NCI-H1092 treated with DMSO at 0.1 percent for 48 hours (cell line): ENCODE data around the gene MAB21L3.

ENCODE experiments used
- DNase-seq: peaks from one replicate; lab custom pipeline; 2025; lab: John Stamatoyannopoulos, UW

MAB21L3 gene

DNA sequence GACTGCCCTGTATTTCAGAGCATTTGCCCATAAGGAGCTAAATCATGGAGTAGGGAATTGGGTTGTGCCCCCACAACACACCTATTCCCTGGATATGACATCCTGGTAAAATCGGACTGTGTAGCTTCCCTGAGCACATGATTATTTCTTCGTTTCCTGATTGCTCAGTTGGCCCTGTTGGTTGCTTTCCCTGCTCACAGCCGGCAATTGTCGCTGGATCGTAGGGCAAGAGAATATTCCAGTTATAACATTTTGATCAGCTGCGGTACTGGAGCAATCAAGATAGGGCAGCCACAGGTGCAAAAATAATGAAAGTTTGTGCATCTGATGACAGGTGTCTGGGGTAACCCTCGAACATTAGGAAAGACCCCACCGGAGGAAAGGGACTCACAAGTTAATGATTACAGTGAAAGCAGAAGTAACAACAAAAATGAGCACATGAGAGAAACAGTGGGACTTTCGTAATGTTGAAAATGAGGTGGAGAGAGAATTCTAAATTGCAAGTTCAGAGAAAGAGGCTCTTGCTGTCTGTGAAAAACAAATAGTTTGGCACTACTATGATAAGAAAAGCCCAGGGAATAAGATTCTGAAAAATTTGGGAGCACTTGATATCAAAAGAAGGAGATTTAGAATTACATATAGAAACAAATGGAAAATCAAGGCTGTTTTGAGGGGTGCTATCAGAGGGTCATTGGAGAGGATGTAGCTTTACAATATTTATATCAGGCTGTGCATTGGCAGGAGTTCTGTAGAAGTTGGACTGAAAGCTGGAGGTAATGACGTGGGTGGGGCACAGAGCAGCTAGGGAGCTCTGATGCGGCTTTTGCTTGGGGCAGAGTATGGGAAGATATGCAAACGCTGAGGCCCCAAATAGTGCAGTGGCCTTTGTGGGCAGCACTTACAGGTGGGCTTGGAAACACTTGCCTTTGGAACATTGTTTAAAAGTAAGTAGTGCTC is at the start of gene MAB21L3:
Gene MAB21L3, plus strand, starts transcription at position 833 of the 957 bp plus-strand sequence. CDS start 1,217 bp downstream, outside the sequence.
- DNase-seq = no peak

DNA sequence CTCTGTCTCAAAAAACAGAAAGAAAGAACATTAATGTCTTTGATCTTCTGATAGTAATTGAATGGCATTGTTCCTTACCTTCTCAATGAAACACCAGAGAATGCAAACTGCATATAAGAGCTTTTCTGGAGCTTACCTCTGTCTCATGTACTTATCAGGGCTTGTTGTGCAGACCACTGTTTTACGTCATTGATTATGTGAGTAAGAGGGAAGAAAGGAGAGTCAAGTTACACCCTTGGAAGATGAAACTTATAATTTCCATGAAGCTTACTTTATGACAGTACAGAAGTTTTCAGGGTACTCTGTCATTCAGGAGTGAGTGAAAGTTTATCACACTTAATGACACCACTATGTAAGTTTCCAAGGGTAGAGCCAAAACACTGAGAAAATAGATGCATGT is 49.0 kb upstream of the MAB21L3 start:
- no peak for DNase-seq

DNA sequence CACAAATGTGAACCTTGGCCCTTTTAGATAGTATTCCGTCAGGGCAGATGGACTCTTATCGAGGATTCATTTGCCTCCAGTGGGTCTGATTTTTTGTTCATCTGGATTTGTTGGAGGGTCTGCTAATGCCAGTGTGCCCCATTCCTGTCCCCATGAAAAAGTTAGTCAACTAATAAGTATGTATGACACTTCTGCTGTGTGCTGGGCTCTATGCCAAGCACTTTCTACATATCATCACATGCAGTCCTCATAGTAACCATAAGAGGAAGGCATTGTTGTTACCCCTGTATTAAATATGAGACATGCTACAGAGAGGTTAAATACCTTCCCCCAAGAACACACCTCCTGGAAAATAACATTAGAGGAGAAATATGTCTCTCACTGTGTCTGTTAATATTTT is 46.6 kb upstream of the MAB21L3 start:
- no peak for DNase-seq

- no peak for DNase-seq
Observed at GRCh38 chr1:116066868-116067565, 44.2 kb upstream of the MAB21L3 start.

GRCh38 chr1:116067566-116067890 is 43.7 kb upstream of the MAB21L3 start:
- DNase-seq = no peak

DNA sequence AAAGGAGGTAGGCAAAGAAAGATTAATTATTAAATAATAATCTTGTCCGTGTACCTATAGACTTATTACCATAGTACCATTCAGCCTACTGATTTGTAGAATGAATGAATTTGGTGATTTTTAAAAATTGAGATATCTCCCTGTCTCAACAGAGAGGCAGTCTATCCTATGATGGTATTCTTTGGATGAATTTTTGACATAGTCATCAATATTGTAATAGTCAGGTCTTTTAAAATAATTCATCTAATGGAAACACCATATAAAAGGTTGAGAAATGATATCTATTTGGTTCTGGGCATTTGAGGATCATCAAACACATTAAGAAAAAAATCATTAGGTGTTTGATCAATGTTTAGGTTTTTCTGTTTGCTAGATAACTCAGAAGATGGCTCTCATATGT is 35.6 kb upstream of the MAB21L3 start:
- DNase-seq = no peak

DNA sequence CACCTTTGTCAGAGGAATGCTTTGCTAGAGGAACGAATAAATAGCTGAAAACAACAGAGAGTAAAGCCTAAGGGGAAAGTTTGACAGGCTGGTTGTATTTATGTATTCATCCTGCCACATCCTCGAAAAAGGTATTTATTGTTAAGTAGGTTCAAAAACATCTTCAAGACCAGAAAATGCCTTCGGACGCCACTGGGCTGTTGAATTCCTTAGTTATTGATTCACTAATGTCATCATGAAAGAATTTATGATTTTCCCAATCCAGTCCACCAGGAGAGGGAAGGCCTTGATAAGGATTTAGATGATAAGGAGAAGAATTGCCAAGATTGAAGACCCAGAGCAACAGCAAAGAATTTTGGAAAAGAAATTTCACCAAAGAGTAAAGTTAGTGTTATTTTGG is 35.2 kb upstream of the MAB21L3 start:
- DNase-seq = no peak

- DNase-seq = no peak
Observed at GRCh38 chr1:116076831-116077230, 34.4 kb upstream of the MAB21L3 start.

DNA sequence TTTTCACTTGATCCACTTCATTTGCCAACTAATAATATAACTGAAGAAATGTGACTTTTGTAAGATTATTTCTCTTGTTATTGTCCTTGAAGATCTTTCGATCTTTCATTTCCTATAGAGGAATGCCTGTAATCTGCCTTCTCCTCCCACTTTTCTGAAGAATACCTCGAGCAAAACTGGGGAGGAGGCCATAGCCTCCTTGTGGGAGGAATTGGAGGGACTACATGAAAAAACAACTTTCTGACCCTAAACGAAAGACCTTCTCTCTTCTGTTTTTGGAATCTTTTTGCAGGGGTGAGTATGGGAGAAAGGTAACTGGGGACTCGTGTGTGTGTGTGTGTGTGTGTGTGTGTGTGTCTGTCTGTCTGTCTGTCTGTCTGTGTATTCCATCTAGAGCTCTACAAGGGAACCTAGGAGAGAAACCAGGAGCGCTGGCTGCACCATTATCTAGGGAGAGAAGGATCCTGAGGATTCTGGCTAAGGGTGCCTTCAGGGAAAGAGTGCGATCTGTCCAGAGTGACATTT is 32.4 kb upstream of the MAB21L3 start:
- DNase-seq = no peak

DNA sequence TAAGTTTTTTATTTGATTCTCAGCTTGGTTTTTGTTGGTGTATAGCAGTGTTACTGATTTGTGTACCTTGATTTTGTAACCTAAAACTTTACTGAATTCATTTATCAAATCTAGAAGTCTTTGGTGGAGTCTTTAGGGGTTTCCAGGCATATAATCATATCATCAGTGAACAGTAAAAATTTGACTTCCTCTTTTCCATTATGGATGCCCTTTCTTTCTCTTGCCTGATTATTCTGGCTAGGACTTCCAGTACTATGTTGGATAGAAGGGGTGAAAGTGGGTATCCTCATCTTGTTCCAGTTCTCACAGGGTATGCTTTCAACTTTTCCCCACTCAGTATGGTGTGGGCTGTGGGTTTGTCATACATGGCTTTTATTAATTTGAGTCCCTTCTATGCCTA is 23.6 kb upstream of the MAB21L3 start:
- DNase-seq = no peak

GRCh38 chr1:116089870-116090269 is 21.3 kb upstream of the MAB21L3 start:
- DNase-seq = no peak

DNA sequence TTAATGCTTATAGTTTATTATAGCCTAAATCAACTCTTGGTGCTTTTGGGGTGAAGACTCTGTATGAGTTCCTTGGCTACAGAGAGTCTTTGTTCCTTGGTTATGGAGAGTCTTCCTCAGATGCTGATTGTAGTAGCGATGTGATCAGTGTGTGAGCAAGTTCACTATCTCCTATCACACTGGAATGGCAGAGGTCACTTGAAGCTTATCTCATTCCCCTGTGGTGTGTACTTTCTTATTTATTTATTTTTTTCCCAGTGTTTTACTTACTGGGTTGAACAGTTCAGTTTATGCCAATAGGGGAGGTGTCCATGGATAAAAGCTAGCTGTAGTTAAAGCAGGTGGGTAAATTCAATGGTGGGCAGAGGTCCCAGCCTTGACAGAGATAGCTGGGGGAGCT is 20.1 kb upstream of the MAB21L3 start:
- no peak for DNase-seq

GRCh38 chr1:116092752-116093489 is 18.3 kb upstream of the MAB21L3 start:
- DNase-seq = no peak

DNA sequence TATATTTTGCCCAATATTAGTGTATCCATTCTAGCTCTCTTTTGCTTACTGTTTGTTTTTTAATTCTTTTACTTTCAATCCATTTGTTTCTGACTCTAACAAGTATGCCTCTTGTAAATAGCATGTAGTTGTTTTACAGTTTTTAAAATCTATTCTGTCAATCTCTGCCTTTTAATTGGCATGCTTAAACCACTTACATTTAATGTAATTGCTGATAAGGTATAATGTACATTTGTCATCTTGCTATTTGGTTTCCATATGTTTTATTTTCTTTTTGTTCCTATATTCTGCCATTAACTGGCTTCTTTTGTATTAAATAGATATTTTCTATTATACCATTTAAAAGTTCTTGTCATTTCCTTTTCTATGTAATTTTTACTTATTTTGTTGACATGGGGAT is 16.2 kb upstream of the MAB21L3 start:
- DNase-seq = no peak

- no peak for DNase-seq
Observed at GRCh38 chr1:116096013-116096618, 15.1 kb upstream of the MAB21L3 start.

GRCh38 chr1:116097626-116098025 is 13.6 kb upstream of the MAB21L3 start:
- no peak for DNase-seq

- no peak for DNase-seq
Observed at GRCh38 chr1:116099379-116099778, 11.8 kb upstream of the MAB21L3 start.

DNA sequence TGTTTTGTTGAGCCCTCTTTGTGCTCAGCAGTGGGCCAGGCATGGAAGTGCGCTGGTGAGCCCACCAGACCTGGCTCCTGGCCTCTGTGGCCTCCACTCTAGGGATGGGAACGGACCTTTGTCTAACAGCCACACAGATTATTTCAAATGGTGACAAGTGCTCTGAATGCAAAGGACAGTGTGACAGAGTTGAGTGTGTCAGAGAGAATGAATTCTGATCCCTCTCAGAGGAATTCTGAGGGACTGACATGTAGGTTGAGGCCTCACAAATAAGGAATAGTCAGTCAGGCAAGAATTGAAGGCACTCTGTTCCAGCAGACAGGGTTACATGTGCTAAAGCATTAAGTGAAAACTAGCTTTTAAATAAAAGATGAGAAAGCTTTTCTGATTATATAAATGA is 11.3 kb upstream of the MAB21L3 start:
- no peak for DNase-seq

GRCh38 chr1:116104667-116105066 is 6.5 kb upstream of the MAB21L3 start:
- no peak for DNase-seq

DNA sequence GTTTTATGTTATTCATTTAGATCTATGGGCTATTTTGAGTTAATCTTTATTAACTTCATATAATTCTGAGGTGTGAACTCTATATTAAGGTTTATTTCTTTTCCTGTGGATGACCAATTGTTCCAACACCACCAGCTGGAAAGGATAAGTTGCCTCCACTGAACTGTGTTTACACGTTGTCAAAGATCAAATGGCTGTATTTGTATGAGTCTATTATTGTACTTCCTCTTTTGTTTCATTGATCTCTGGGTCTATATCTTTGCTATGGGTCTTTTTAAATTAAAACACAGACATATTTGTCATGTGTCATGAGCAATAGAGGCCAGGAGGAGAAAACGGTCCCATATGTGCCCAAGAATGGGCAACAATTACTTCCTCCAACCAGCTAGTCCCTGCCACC is 5.2 kb upstream of the MAB21L3 start:
- no peak for DNase-seq

GRCh38 chr1:116106646-116107045 is 4.6 kb upstream of the MAB21L3 start:
- no peak for DNase-seq

- DNase-seq = no peak
Observed at GRCh38 chr1:116107371-116107770, 3.8 kb upstream of the MAB21L3 start.
